Effector memory CD4-positive, alpha-beta T cell (primary cell): ENCODE results near the gene CACNA1C.

Experiments used
- DNase-seq, 3 donors: peaks; one replicate each; pipeline ENCODE4 v3.0.0-alpha.2; 2020
- H3K27ac ChIP-seq: 2 replicates; pipeline ENCODE4 v1.7.0; 2013; ENCODE audit warnings: mild to moderate bottlenecking, low read length, moderate library complexity; ENCODE audit not compliant: insufficient read depth, poor library complexity, severe bottlenecking
- H3K27me3 ChIP-seq: replicated peaks from 2 replicates; pipeline ENCODE4 v1.7.0; 2013; ENCODE audit warnings: mild to moderate bottlenecking, low read length; ENCODE audit not compliant: insufficient read depth, control insufficient read depth, poor library complexity, severe bottlenecking
- H3K36me3 ChIP-seq: 2 replicates; pipeline ENCODE4 v1.7.0; 2013; ENCODE audit warnings: mild to moderate bottlenecking, low read length, moderate library complexity; ENCODE audit not compliant: control insufficient read depth, insufficient read depth
- H3K4me1 ChIP-seq: 2 replicates; pipeline ENCODE4 v1.7.0; 2013; ENCODE audit warnings: low read length, mild to moderate bottlenecking; ENCODE audit not compliant: control insufficient read depth, insufficient read depth, poor library complexity, severe bottlenecking
- H3K4me3 ChIP-seq: 2 replicates; pipeline ENCODE4 v1.7.0; 2013; ENCODE audit warnings: low read length, low read depth, mild to moderate bottlenecking; ENCODE audit not compliant: insufficient read depth, poor library complexity, severe bottlenecking
- H3K9me3 ChIP-seq: 2 replicates; pipeline ENCODE4 v1.7.0; 2013; ENCODE audit warnings: mild to moderate bottlenecking, low read length, moderate library complexity; ENCODE audit not compliant: control insufficient read depth

The CACNA1C gene

GRCh38 chr12:2589381-2589780 is 536.6 kb downstream of the CACNA1C start:
- H3K9me3 ChIP-seq: no peaks in the 10 kb centered on the region
- H3K27me3 ChIP-seq: peaks cover 3% of the 10 kb centered on the region
- DNase-seq: no peak
- no peaks in the 10 kb centered on the region for H3K36me3 ChIP-seq
- H3K4me3 ChIP-seq: no peak overlapping the region
- H3K27ac ChIP-seq: no peak overlapping the region
- no peaks in the 10 kb centered on the region for H3K4me1 ChIP-seq

GRCh38 chr12:2593045-2593444 is 540.3 kb downstream of the CACNA1C start:
- DNase-seq: no peak
- Histone ChIP-seq H3K4me1 (no peaks in the 10 kb centered on the region), H3K9me3 (no peaks in the 10 kb centered on the region)

GRCh38 chr12:2596441-2596840 is 543.7 kb downstream of the CACNA1C start:
- no peaks in the 10 kb centered on the region for H3K9me3 ChIP-seq
- no peaks in the 10 kb centered on the region for H3K36me3 ChIP-seq
- no peak for DNase-seq

More at GRCh38 chr12:2593045-2593444, 540.3 kb downstream of the CACNA1C start:
- Histone ChIP-seq H3K36me3 (no peaks in the 10 kb centered on the region), H3K27ac (no peak overlapping the region), H3K27me3 (no peaks in the 10 kb centered on the region), H3K4me3 (no peak overlapping the region)

GRCh38 chr12:2605301-2605700 is 552.5 kb downstream of the CACNA1C start:
- H3K4me1 ChIP-seq: no peaks in the 10 kb centered on the region
- H3K9me3 ChIP-seq: no peaks in the 10 kb centered on the region
- H3K27ac ChIP-seq: no peak overlapping the region
- H3K27me3 ChIP-seq: no peaks in the 10 kb centered on the region
- no peak for DNase-seq
- H3K4me3 ChIP-seq: no peak overlapping the region
- H3K36me3 ChIP-seq: no peaks in the 10 kb centered on the region

More at GRCh38 chr12:2596441-2596840, 543.7 kb downstream of the CACNA1C start:
- Histone ChIP-seq H3K27ac (no peak overlapping the region), H3K27me3 (no peaks in the 10 kb centered on the region), H3K4me1 (no peaks in the 10 kb centered on the region), H3K4me3 (no peak overlapping the region)

GRCh38 chr12:2606186-2606910 is 553.6 kb downstream of the CACNA1C start:
- Histone ChIP-seq H3K36me3 (no peaks in the 10 kb centered on the region), H3K4me1 (no peaks in the 10 kb centered on the region), H3K27ac (no peak overlapping the region), H3K9me3 (no peaks in the 10 kb centered on the region), H3K4me3 (no peak overlapping the region), H3K27me3 (no peaks in the 10 kb centered on the region)
- DNase-seq: no peak

GRCh38 chr12:2607881-2608607 is 555.3 kb downstream of the CACNA1C start:
- no peak for DNase-seq
- Histone ChIP-seq H3K4me3 (no peak overlapping the region), H3K9me3 (no peaks in the 10 kb centered on the region), H3K27me3 (no peaks in the 10 kb centered on the region), H3K4me1 (no peaks in the 10 kb centered on the region), H3K36me3 (no peaks in the 10 kb centered on the region), H3K27ac (no peak overlapping the region)

- no peaks in the 10 kb centered on the region for H3K27me3 ChIP-seq
- no peaks in the 10 kb centered on the region for H3K36me3 ChIP-seq
- no peak overlapping the region for H3K4me3 ChIP-seq
- H3K9me3 ChIP-seq: no peaks in the 10 kb centered on the region
- no peak for DNase-seq
- H3K4me1 ChIP-seq: no peaks in the 10 kb centered on the region
- no peak overlapping the region for H3K27ac ChIP-seq
Observed at GRCh38 chr12:2608608-2608945, 555.8 kb downstream of the CACNA1C start.

GRCh38 chr12:2609020-2609419 is 556.2 kb downstream of the CACNA1C start:
- Histone ChIP-seq H3K4me3 (no peak overlapping the region), H3K9me3 (no peaks in the 10 kb centered on the region), H3K36me3 (no peaks in the 10 kb centered on the region), H3K4me1 (no peaks in the 10 kb centered on the region), H3K27me3 (no peaks in the 10 kb centered on the region), H3K27ac (no peak overlapping the region)
- DNase-seq: no peak

GRCh38 chr12:2610358-2610757 is 557.6 kb downstream of the CACNA1C start:
- Histone ChIP-seq H3K4me1 (no peaks in the 10 kb centered on the region), H3K27ac (no peak overlapping the region), H3K27me3 (no peaks in the 10 kb centered on the region), H3K9me3 (no peaks in the 10 kb centered on the region), H3K36me3 (no peaks in the 10 kb centered on the region), H3K4me3 (no peak overlapping the region)
- DNase-seq: no peak

GRCh38 chr12:2613326-2614073 is 560.7 kb downstream of the CACNA1C start:
- H3K4me3 ChIP-seq: no peak overlapping the region
- H3K27ac ChIP-seq: no peak overlapping the region
- H3K9me3 ChIP-seq: no peaks in the 10 kb centered on the region
- no peaks in the 10 kb centered on the region for H3K36me3 ChIP-seq
- no peaks in the 10 kb centered on the region for H3K27me3 ChIP-seq
- H3K4me1 ChIP-seq: no peaks in the 10 kb centered on the region
- no peak for DNase-seq
